ENCODE measurements around the gene NPPC.

- no peak for TF ChIP-seq POLR2A (IDR thresholded peaks at IDR 0.05; ENCODE audit: control extremely low read depth in 1 of 2, low read depth in 2 of 2, low read length in 2 of 2)
- TF ChIP-seq, protein P1, sequence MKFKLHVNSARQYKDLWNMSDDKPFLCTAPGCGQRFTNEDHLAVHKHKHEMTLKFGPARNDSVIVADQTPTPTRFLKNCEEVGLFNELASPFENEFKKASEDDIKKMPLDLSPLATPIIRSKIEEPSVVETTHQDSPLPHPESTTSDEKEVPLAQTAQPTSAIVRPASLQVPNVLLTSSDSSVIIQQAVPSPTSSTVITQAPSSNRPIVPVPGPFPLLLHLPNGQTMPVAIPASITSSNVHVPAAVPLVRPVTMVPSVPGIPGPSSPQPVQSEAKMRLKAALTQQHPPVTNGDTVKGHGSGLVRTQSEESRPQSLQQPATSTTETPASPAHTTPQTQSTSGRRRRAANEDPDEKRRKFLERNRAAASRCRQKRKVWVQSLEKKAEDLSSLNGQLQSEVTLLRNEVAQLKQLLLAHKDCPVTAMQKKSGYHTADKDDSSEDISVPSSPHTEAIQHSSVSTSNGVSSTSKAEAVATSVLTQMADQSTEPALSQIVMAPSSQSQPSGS (IDR thresholded peaks at IDR 0.05; ENCODE audit: low read length) = no peak
- no peak for TF ChIP-seq CTCF (IDR thresholded peaks at IDR 0.05; ENCODE audit: control extremely low read depth in 1 of 3, insufficient read depth in 1 of 3, low read depth in 1 of 3, low read length in 3 of 3)
- no peak for TF ChIP-seq TEAD4 (IDR thresholded peaks at IDR 0.05; ENCODE audit: low read depth, low read length)
- TF ChIP-seq CHD2 (IDR thresholded peaks at IDR 0.05; ENCODE audit: low read length) = no peak
- TF ChIP-seq POLR2AphosphoS5 (IDR thresholded peaks at IDR 0.05; ENCODE audit: low read depth, low read length) = no peak
- TF ChIP-seq HDAC2 (IDR thresholded peaks at IDR 0.05; ENCODE audit: borderline replicate concordance in 1 of 2, low read depth in 2 of 2, low read length in 2 of 2) = no peak
- TF ChIP-seq, protein P2, sequence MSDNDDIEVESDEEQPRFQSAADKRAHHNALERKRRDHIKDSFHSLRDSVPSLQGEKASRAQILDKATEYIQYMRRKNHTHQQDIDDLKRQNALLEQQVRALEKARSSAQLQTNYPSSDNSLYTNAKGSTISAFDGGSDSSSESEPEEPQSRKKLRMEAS (IDR thresholded peaks at IDR 0.05) = no peak
- no peak for TF ChIP-seq CHD7 (IDR thresholded peaks at IDR 0.05; ENCODE audit: insufficient replicate concordance, low read length)
- TF ChIP-seq RXRA (IDR thresholded peaks at IDR 0.05; ENCODE audit: insufficient read depth, low read depth, low read length) = no peak
- no peak for TF ChIP-seq RBBP5 (IDR thresholded peaks at IDR 0.05; ENCODE audit: borderline replicate concordance, low read depth, low read length)
- no peak for TF ChIP-seq JUN (IDR thresholded peaks at IDR 0.05; ENCODE audit: low read depth, low read length)
- no peak for TF ChIP-seq JUND (IDR thresholded peaks at IDR 0.05; ENCODE audit: low read length)
- no peak for TF ChIP-seq SP4 (IDR thresholded peaks at IDR 0.05; ENCODE audit: low read length)
These were observed 12.0 kb downstream of the NPPC start for GRCh38 chr2:231914077-231914690.

All from H1 (cell line).